ENCODE data around the gene PRKN.

PRKN gene

GRCh38 chr6:162712694-162713093 lies 14.9 kb downstream of the PRKN start:
- TF ChIP-seq CTCF (IDR thresholded peaks at IDR 0.05; ENCODE audit: low read depth, low read length) = no peak
- no peak for DNase-seq (ENCODE audit: extremely low read depth, low read depth)

- TF ChIP-seq CTCF (IDR thresholded peaks at IDR 0.05; ENCODE audit: low read depth, low read length) = no peak
- DNase-seq (ENCODE audit: extremely low read depth, low read depth) = no peak
These were observed 16.2 kb downstream of the PRKN start for GRCh38 chr6:162711376-162711775.

GRCh38 chr6:162710936-162711335 lies 16.6 kb downstream of the PRKN start:
- TF ChIP-seq CTCF (IDR thresholded peaks at IDR 0.05; ENCODE audit: low read depth, low read length) = no peak
- no peak for DNase-seq (ENCODE audit: extremely low read depth, low read depth)

- DNase-seq (ENCODE audit: extremely low read depth, low read depth) = no peak
- no peak for TF ChIP-seq CTCF (IDR thresholded peaks at IDR 0.05; ENCODE audit: low read depth, low read length)
These were observed 17.1 kb downstream of the PRKN start for GRCh38 chr6:162710419-162710818.

- DNase-seq (ENCODE audit: extremely low read depth, low read depth) = no peak
- no peak for TF ChIP-seq CTCF (IDR thresholded peaks at IDR 0.05; ENCODE audit: low read depth, low read length)
These were observed 18.1 kb downstream of the PRKN start for GRCh38 chr6:162709431-162709830.

- no peak for TF ChIP-seq CTCF (IDR thresholded peaks at IDR 0.05; ENCODE audit: low read depth, low read length)
- DNase-seq (ENCODE audit: extremely low read depth, low read depth) = no peak
These were observed 18.6 kb downstream of the PRKN start for GRCh38 chr6:162708971-162709370.

GRCh38 chr6:162706232-162706631 lies 21.3 kb downstream of the PRKN start:
- DNase-seq (ENCODE audit: extremely low read depth, low read depth) = no peak
- TF ChIP-seq CTCF (IDR thresholded peaks at IDR 0.05; ENCODE audit: low read depth, low read length) = no peak

All from AG09319 (cell line).